ENCODE measurements around the gene LINGO1. TPM values are rescaled to one million over a fixed set of nuclear protein-coding genes. Genes with fewer than 3 reads are reported as not detected.

LINGO1 gene
- total RNA-seq, 1 donor: 1.1 TPM

GRCh38 chr15:77568014-77568972, 64.4 kb downstream of the LINGO1 start:
- Histone ChIP-seq H2AFZ (ENCODE audit: low read length) (peak overlapping the region; percentile 88), H3K36me3 (ENCODE audit: insufficient read depth, low read length) (no peaks in the 10 kb centered on the region), H3K27ac (ENCODE audit: low read depth, low read length) (no peak overlapping the region), H3K4me2 (ENCODE audit: insufficient read depth, low read length) (peak overlapping the region; percentile 77), H3K79me2 (ENCODE audit: insufficient read depth, low read length) (no peaks in the 10 kb centered on the region), H3K4me1 (ENCODE audit: insufficient read depth, low read length) (peaks cover 15% of the 10 kb centered on the region), H3K9me3 (ENCODE audit: low read depth, low read length) (no peaks in the 10 kb centered on the region), H4K20me1 (ENCODE audit: insufficient read depth, low read length) (no peaks in the 10 kb centered on the region), H3K27me3 (ENCODE audit: insufficient read depth, low read length) (peaks cover 10% of the 10 kb centered on the region), H3K4me3 (ENCODE audit: insufficient read depth, low read length) (no peak overlapping the region)
- peak; percentile 71 for DNase-seq (ENCODE audit: insufficient read length, low spot score, missing footprints)
- no peak for TF ChIP-seq CTCF (IDR thresholded peaks at IDR 0.05; ENCODE audit: extremely low read depth, low read depth, low read length)

GRCh38 chr15:77567202-77567601, 65.5 kb downstream of the LINGO1 start:
- Histone ChIP-seq H3K36me3 (ENCODE audit: insufficient read depth, low read length) (no peaks in the 10 kb centered on the region), H3K27me3 (ENCODE audit: insufficient read depth, low read length) (peaks cover 10% of the 10 kb centered on the region), H4K20me1 (ENCODE audit: insufficient read depth, low read length) (no peaks in the 10 kb centered on the region), H3K4me3 (ENCODE audit: insufficient read depth, low read length) (no peak overlapping the region), H3K9me3 (ENCODE audit: low read depth, low read length) (no peaks in the 10 kb centered on the region), H2AFZ (ENCODE audit: low read length) (no peak overlapping the region), H3K79me2 (ENCODE audit: insufficient read depth, low read length) (no peaks in the 10 kb centered on the region), H3K27ac (ENCODE audit: low read depth, low read length) (no peak overlapping the region), H3K4me1 (ENCODE audit: insufficient read depth, low read length) (peaks cover 15% of the 10 kb centered on the region), H3K4me2 (ENCODE audit: insufficient read depth, low read length) (no peak overlapping the region)
- TF ChIP-seq CTCF (IDR thresholded peaks at IDR 0.05; ENCODE audit: extremely low read depth, low read depth, low read length): no peak
- no peak for DNase-seq (ENCODE audit: insufficient read length, low spot score, missing footprints)

- Histone ChIP-seq H4K20me1 (ENCODE audit: insufficient read depth, low read length) (no peaks in the 10 kb centered on the region), H3K36me3 (ENCODE audit: insufficient read depth, low read length) (no peaks in the 10 kb centered on the region), H3K9me3 (ENCODE audit: low read depth, low read length) (no peaks in the 10 kb centered on the region), H3K27ac (ENCODE audit: low read depth, low read length) (no peak overlapping the region), H3K79me2 (ENCODE audit: insufficient read depth, low read length) (no peaks in the 10 kb centered on the region), H3K4me1 (ENCODE audit: insufficient read depth, low read length) (peaks cover 15% of the 10 kb centered on the region), H3K27me3 (ENCODE audit: insufficient read depth, low read length) (peaks cover 10% of the 10 kb centered on the region), H3K4me3 (ENCODE audit: insufficient read depth, low read length) (no peak overlapping the region), H2AFZ (ENCODE audit: low read length) (no peak overlapping the region), H3K4me2 (ENCODE audit: insufficient read depth, low read length) (no peak overlapping the region)
- TF ChIP-seq CTCF (IDR thresholded peaks at IDR 0.05; ENCODE audit: extremely low read depth, low read depth, low read length): no peak
- no peak for DNase-seq (ENCODE audit: insufficient read length, low spot score, missing footprints)
Measured at GRCh38 chr15:77566092-77566491, 66.6 kb downstream of the LINGO1 start.

- Histone ChIP-seq H3K4me2 (ENCODE audit: insufficient read depth, low read length) (no peak overlapping the region), H3K79me2 (ENCODE audit: insufficient read depth, low read length) (no peaks in the 10 kb centered on the region), H3K27ac (ENCODE audit: low read depth, low read length) (no peak overlapping the region), H3K4me1 (ENCODE audit: insufficient read depth, low read length) (peaks cover 15% of the 10 kb centered on the region), H3K36me3 (ENCODE audit: insufficient read depth, low read length) (no peaks in the 10 kb centered on the region), H4K20me1 (ENCODE audit: insufficient read depth, low read length) (no peaks in the 10 kb centered on the region), H3K27me3 (ENCODE audit: insufficient read depth, low read length) (peaks cover 10% of the 10 kb centered on the region), H2AFZ (ENCODE audit: low read length) (no peak overlapping the region), H3K9me3 (ENCODE audit: low read depth, low read length) (no peaks in the 10 kb centered on the region), H3K4me3 (ENCODE audit: insufficient read depth, low read length) (no peak overlapping the region)
- DNase-seq (ENCODE audit: insufficient read length, low spot score, missing footprints): no peak
- no peak for TF ChIP-seq CTCF (IDR thresholded peaks at IDR 0.05; ENCODE audit: extremely low read depth, low read depth, low read length)
Measured at GRCh38 chr15:77565378-77565915, 67.3 kb downstream of the LINGO1 start.
